Stimulated activated CD8-positive, alpha-beta memory T cell treated with anti-CD3 and anti-CD28 coated beads, Interleukin-2, amount 100 ng/mL, for 1 hour (primary cell): ENCODE results near the gene MAN2C1.

ENCODE experiments used
- DNase-seq, 2 donors: peaks; one replicate each; pipeline ENCODE4 v3.0.0-alpha.2; 2020; ENCODE audit warnings: low read depth in 2 of 2

The MAN2C1 gene

GRCh38 chr15:75309711-75310110, 58.7 kb downstream of the MAN2C1 start:
- DNase-seq: no peak

GRCh38 chr15:75307778-75308390, 60.5 kb downstream of the MAN2C1 start:
- DNase-seq: no peak

GRCh38 chr15:75306188-75306587, 62.2 kb downstream of the MAN2C1 start:
- no peak for DNase-seq
